Pancreas (tissue), 10 donors: Measurements from ENCODE around the gene SND1. TPM values are rescaled to one million over a fixed set of nuclear protein-coding genes. Genes with fewer than 3 reads are reported as not detected.

Source experiments
- ATAC-seq, 4 donors: fragments of 200-7000 bp; cut with Tn5 transposase; one replicate each; pipeline versions ENCODE4 v1.8.0 to v1.9.1; 2020; ENCODE audit warnings: mild to moderate bottlenecking in 4 of 4, moderate library complexity in 4 of 4
- DNase-seq, 6 donors: peaks; one replicate each; pipeline ENCODE4 v3.0.0-alpha.2; 2020
- FAIRE-seq: peaks from 2 replicates; lab custom pipeline; 2012; peaks lifted over from hg19 to GRCh38; lab: Jason Lieb, UNC
- H3K27ac ChIP-seq, 4 donors: fragments of 200-600 bp; sonication (generic); 1 replicate in 3 of 4; 2 replicates in 1 of 4; pipeline versions ENCODE4 v1.5.0 to v1.8.0; 2020
- H3K27me3 ChIP-seq, 4 donors: fragments of 200-600 bp; one replicate each; pipeline ENCODE4 v1.8.0; 2021
- H3K36me3 ChIP-seq, 3 donors: fragments of 200-600 bp; sonication (generic) in 1 of 3; one replicate each; pipeline versions ENCODE4 v1.5.0 to v1.8.0; 2020 to 2021
- H3K4me1 ChIP-seq, 3 donors: fragments of 200-600 bp; one replicate each; pipeline ENCODE4 v1.8.0; 2021
- H3K4me3 ChIP-seq, 4 donors: fragments of 200-600 bp; sonication (generic) in 2 of 4; one replicate each; pipeline versions ENCODE4 v1.5.0 to v1.8.0; 2020 to 2021
- H3K9me3 ChIP-seq, 4 donors: fragments of 200-600 bp; one replicate each; pipeline ENCODE4 v1.8.0; 2021
- WGBS, 2 donors: extraction: QIAGEN DNeasy Blood & Tissue Kit; methylation state at CpG; one replicate each; pipeline ENCODE4 v1.1.7; 2013; 5-methylcytosine and 5-hydroxymethylcytosine counted together
- intact Hi-C, 3 donors: fragments of 100-400 bp; cut with DNase I; formaldehyde crosslinking; loops; one replicate each; pipeline versions ENCODE4 v1.11.1 to v1.14.2; 2022
- polyA plus RNA-seq, 2 donors: library from polyadenylated mRNA; stranded (reverse); fragments of 200-250 nt; gene quantifications; one replicate each; pipeline ENCODE4 v1.2.3, GENCODE V29; 2013
- total RNA-seq, 6 donors: library from RNA; stranded (reverse); fragmentation: NEBNext Ultra II Directional in 4 of 6; extraction: Animal tissue kit (Norgen Biotek cat#: 25700) in 4 of 6; gene quantifications; one replicate each; pipeline versions ENCODE4 v1.2.1 to v1.2.4, GENCODE V29; 2021 to 2023
- TF ChIP-seq, protein P1 (sequence below), 4 donors: fragments of 200-600 bp; sonication (generic) in 3 of 4; IDR thresholded peaks; one replicate each; pipeline versions ENCODE4 v1.5.0 to v1.8.0; 2021; ENCODE audit warnings: antibody characterized with exemption in 4 of 4
- donor health status: healthy with polysubstance abuse.
- donor health status: DM: no; HTN: no; CAD: no; lungs with moderate emphysema.
- donor health status: DM: no; HTN: no; CAD: no.
- donor health status: control.
- donor health status: control.
- donor health status: Bipolar disorder and iron deficiency.
- donor health status: DM: yes; HTN: yes; CAD: no.
- donor health status: DM: no; HTN: no; CAD: no.
- donor health status: DM: no; HTN: no; CAD: no.
- donor health status: DM: yes; HTN: yes; CAD: no.

The SND1 gene
- total and polyA plus RNA-seq, 8 donors = 84.1 to 308 (median 225) TPM

DNA sequence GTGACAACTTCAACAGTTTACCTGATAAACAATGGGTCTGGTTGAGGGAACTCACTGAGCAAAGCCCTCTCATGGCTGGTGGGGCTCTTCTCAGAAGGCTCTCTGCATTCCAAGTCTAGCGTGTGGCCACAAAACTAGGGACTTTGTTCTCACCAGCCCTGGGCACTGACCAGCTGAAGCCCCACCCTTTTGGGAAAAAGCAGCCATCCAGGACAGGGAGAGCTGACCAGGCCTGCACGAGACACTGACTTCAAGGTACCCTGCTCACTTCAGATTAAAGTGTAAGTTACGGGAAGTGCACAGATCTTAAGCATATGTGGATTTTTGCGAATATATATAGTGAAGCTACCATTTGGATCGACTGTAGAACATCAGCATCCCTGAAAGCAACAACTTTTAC lies 446.6 kb downstream of the SND1 start:
- Histone ChIP-seq H3K27me3 (no peaks in the 10 kb centered on the region), H3K4me3 (no peak overlapping the region), H3K4me1 (peaks cover 0 to 5% (median 4%) of the 10 kb centered on the region in 3 donors), H3K36me3 (no peaks in the 10 kb centered on the region), H3K27ac (no peak overlapping the region), H3K9me3 (no peaks in the 10 kb centered on the region)
- WGBS, 2 donors = 95 to 96% methylated on average over 5 of the region's 5 CpGs
- no peak for FAIRE-seq
- no peak for DNase-seq
- intact Hi-C loops = no loop called here
- TF ChIP-seq, protein P1, sequence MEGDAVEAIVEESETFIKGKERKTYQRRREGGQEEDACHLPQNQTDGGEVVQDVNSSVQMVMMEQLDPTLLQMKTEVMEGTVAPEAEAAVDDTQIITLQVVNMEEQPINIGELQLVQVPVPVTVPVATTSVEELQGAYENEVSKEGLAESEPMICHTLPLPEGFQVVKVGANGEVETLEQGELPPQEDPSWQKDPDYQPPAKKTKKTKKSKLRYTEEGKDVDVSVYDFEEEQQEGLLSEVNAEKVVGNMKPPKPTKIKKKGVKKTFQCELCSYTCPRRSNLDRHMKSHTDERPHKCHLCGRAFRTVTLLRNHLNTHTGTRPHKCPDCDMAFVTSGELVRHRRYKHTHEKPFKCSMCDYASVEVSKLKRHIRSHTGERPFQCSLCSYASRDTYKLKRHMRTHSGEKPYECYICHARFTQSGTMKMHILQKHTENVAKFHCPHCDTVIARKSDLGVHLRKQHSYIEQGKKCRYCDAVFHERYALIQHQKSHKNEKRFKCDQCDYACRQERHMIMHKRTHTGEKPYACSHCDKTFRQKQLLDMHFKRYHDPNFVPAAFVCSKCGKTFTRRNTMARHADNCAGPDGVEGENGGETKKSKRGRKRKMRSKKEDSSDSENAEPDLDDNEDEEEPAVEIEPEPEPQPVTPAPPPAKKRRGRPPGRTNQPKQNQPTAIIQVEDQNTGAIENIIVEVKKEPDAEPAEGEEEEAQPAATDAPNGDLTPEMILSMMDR (IDR thresholded peaks at IDR 0.05) = no peak
- no peak for ATAC-seq

DNA sequence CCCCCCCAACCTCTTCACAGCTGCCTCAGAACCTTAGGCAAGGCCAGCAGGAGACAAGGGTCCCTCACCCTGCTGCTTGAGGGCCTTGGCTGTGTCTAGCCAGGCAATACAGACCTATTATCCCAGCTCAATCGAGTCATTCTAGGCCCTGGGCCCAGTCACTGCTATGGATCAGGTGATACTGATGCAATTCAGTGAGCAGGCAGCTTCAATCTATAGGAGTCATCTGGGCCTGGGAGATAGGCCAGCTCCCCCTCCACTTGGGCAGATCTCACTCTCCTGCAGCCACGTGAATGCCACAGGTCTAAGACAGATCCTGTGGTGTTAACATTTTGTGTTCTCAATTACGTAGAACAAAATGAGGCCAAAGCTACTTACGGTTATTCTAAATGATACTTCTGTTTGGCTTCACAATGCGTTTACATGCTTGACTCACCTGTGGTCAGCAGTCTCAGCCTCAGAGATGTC lies 447.2 kb downstream of the SND1 start:
- intact Hi-C loops = no loop called here
- Histone ChIP-seq H3K36me3 (no peaks in the 10 kb centered on the region), H3K27me3 (no peaks in the 10 kb centered on the region), H3K4me3 (no peak overlapping the region), H3K4me1 (peaks cover 0 to 9% (median 5%) of the 10 kb centered on the region in 3 donors), H3K9me3 (no peaks in the 10 kb centered on the region), H3K27ac (no peak overlapping the region)
- no peak for FAIRE-seq
- ATAC-seq = no peak
- DNase-seq = no peak
- TF ChIP-seq, protein P1 (IDR thresholded peaks at IDR 0.05) = no peak
- WGBS, 2 donors = 90 to 93% methylated on average over 5 of the region's 5 CpGs

DNA sequence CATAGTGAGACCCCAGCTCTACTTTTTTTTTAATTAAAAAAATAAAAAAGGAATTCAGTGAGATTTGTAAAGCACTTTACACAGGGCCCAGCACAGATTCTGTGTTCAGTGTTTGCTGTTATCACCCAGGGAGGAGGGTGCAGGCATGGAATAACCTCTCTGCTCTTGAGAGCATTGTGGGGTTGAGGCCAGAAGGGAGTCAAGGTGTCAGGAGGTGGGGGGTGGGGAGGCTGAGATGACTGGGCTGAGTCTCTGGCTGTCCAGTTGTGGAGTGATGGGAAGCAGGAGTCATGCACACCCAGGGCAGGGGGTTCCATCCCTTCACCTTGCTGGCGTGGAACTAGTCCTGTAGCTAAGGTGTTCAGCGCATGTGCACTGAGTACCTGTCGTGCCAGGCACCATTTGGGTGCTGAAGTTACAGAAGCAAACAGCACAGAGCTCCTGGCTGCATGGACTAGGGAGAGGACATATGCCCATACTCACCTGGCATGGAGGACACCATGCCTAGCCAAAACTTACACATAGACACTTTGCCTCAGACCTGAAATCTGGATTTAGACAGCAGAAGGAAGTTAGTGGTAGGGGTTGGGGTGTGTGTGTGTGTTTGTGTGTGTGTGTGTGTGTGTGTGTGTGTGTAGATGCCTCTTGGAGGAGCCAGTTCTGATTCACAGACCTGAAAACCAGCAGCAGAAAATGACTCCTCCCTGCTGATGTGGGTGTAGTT lies 448.4 kb downstream of the SND1 start:
- no peak for FAIRE-seq

GRCh38 chr7:128100949-128101713 lies 449.1 kb downstream of the SND1 start:
- FAIRE-seq (no peak), ATAC-seq (no peak), DNase-seq (no peak)
- intact Hi-C loops = no loop called here
- peaks cover 0 to 9% (median 5%) of the 10 kb centered on the region in 3 donors for H3K4me1 ChIP-seq
- H3K27me3 ChIP-seq = no peaks in the 10 kb centered on the region
- no peak overlapping the region for H3K4me3 ChIP-seq
- 36 to 37% methylated on average over 10 of the region's 10 CpGs for WGBS, 2 donors
- H3K27ac ChIP-seq = no peak overlapping the region
- H3K9me3 ChIP-seq = no peaks in the 10 kb centered on the region
- no peaks in the 10 kb centered on the region for H3K36me3 ChIP-seq
- TF ChIP-seq, protein P1 (IDR thresholded peaks at IDR 0.05) = no peak

More for the DNA sequence above, 448.4 kb downstream of the SND1 start:
- H3K9me3 ChIP-seq = no peaks in the 10 kb centered on the region
- no peak for DNase-seq
- H3K36me3 ChIP-seq = no peaks in the 10 kb centered on the region
- ATAC-seq = no peak
- intact Hi-C loops = no loop called here
- no peak overlapping the region for H3K27ac ChIP-seq
- 83 to 87% methylated on average over 3 of the region's 3 CpGs for WGBS, 2 donors
- TF ChIP-seq, protein P1 (IDR thresholded peaks at IDR 0.05) = no peak
- no peak overlapping the region for H3K4me3 ChIP-seq
- peaks cover 0 to 9% (median 5%) of the 10 kb centered on the region in 3 donors for H3K4me1 ChIP-seq
- no peaks in the 10 kb centered on the region for H3K27me3 ChIP-seq
